Tongue (tissue), 2 donors: ENCODE data around the gene PRR20G. TPM values are rescaled to one million over a fixed set of nuclear protein-coding genes. Genes with fewer than 3 reads are reported as not detected.

ENCODE experiments used
- small RNA-seq: library from RNA; depleted of rRNA; stranded (forward); fragments of <200 nt; gene quantifications from one replicate; pipeline ENCODE3, GENCODE V24; 2014; ENCODE audit warnings: low replicate concordance
- total RNA-seq: library from RNA; depleted of rRNA; stranded (reverse); fragments of >200 nt; gene quantifications from one replicate; pipeline ENCODE4 v1.2.3, GENCODE V29; 2014

PRR20G gene
- total RNA-seq, 1 donor from 2014 or later = not detected

Small RNA genes lying within 50 kb of the gene (small RNA-seq; reads per million reads assigned to genes)
- gene RNU6-1047P = not detected

Other genes with a start within 250 kb of the PRR20G start
- not detected for gene PRR23E, start 94.9 kb downstream of the PRR20G start, total RNA-seq